GM19463 (cell line): ENCODE results near the gene VPS54.
"Not testable (repeated sequence)": the region's sequence is repeated elsewhere in the genome, so short reads cannot be mapped to it uniquely, and the experiment has no call there.

Experiments
- ATAC-seq: cut with Tn5 transposase; IDR thresholded peaks from one replicate; pipeline ENCODE4 v1.9.1; 2021; ENCODE audit warnings: mild to moderate bottlenecking, moderate library complexity; ENCODE audit not compliant: unreplicated experiment

VPS54 gene

DNA sequence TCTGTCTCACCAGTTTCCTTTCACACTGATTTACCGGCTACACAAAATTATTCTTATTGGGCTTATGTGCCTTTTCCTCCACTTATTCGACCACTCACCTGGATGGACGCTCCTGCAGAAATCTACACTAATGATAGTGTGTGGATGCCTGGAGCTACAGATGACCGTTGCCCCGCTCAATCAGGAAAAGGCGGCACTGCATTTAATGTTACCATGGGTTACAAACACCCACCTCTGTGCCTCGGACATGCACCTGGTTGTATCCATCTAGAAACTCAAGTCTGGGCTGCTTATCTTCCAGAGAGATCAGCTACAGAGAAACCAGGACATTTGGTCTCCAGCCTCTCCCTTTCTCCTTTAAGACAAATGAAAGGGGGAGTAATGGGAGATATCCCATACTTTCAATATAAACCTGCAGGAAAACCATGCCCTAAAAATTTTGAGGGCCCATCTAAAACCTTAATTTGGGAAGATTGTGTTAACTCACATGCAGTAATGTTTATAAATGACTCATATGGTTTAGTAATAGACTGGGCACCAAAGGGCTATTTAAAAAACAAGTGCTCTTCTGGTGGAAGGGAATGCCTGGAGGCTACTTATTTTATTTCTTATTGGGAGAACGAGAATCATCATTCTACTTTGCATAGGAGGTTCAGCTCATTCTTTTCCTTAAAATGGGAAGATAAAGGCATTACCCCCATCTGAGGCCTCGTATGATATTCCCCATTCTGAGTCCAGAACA is 24.7 kb downstream of the VPS54 start:
- ATAC-seq, result not testable (repeated sequence)

DNA sequence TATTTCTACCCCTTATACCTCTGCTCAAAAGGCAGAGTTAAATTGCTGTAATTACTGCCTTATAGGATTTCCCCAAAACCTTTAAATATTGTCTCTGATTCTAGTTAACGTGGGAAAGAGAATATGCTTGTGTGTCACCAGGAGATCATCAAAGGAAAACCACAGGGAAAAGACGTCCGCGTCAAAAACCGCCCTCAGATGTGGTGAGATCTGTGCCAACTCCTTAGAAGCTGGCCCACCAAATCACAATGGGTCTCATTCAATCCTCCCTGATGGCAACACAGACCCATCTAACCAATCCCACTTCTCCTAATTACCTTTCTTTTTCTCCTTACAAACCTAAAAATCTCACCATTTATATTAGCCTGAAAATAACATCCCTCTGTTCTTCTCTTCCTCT is 25.4 kb downstream of the VPS54 start:
- ATAC-seq, result no peak

DNA sequence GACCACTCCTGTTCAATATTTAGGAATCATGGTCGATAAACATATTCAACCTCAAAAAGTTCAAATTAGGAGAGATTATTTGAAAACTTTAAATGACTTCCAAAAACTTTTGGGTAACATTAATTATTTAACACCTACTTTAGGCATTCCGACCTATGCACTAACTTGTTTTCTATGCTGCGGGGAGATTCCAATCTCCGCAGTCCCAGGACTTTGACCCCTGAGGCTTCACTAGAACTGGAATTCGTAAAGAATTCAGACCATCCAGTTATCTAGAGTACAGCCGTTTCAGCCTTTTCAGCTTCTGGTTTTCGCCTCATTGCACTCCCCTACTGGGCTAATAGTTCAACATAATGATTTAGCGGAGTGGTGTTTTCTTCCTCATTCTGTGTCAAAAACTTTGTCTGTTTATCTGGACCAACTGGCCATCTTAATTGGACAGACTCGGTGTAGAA is 26.1 kb downstream of the VPS54 start:
- ATAC-seq, result not testable (repeated sequence)

DNA sequence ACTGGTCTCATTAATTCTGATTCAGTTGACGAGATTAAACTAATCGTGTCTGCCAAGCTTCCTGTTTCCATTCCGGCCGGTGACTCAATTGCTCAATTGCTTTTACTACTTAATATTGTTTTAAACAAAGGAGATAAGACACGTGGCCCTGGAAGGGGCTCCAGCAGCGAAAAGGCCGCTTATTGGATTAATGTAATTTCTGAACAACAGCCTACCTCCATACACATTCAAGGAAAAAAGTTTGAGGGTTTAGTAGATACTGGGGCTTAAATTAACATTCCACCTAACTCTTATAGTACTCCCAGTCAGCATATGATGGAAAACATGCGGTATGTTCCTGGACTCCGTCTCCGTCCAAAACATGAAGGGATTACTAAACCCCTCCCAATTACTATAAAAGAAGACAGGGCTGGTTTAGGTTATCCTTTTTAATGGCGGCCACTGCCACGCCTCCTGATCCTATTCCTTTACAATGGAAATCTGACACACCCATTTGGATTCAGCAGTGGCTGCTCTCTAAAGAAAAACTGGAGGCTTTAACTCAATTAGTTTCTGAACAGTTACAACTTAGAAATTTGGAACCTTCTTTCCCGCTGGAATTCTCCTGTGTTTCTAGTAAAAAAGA is 27.1 kb downstream of the VPS54 start:
- no peak for ATAC-seq

DNA sequence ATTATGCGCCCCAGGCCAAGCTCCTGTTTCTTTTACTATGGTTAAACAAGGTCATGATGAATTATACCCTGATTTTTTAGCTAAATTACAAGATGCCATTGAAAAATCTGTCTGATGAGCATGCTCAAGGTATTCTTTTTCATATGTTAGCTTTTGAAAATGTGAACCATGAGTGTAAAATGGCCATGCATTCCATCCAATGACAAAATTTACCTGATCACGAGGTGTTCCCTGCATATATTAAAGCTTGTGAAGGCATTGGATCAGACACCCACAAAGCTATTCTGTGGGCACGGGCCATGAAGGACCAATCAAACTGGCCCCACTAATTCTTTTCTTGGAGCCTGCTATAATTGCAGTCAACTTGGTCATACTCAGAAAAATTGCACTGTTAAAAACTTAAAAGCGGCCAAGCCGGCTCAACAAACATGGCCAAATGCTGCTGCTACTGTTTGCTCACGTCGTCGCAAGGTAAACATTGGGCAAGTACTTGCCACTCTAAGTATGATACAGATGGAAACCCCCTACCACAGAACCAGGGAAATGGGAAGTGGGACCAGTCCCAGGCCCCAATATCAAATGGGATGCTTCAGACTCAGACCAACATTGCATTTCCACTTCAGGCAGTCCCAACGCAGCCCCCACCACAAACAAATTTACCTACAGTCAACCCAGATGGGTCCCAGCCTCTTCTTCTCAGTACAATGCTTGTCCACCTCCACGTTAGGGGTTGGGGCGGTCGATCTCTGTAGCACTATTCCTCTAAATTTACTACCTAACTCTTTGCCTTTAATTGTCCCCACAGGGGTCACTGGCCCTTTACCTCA is 27.8 kb downstream of the VPS54 start:
- ATAC-seq, result not testable (repeated sequence)

DNA sequence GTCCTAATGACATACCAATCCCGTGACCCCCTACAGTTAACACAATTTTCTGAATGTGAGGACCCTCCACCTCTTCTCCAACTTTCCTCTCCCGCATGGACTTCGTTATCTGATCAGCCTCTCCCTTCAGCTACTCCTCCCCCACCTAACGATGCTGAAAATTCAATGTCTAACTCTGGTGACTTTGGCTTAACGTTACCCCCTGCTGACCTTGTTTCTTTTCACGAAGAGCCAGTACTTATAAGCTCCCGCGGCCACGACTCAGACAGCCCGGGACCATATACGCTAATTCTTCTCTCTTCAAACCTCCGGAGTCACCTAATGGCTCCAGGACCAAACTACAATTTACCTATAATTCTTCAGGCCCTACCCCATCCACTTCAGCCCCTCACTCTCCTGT is 29.2 kb downstream of the VPS54 start:
- no peak for ATAC-seq

DNA sequence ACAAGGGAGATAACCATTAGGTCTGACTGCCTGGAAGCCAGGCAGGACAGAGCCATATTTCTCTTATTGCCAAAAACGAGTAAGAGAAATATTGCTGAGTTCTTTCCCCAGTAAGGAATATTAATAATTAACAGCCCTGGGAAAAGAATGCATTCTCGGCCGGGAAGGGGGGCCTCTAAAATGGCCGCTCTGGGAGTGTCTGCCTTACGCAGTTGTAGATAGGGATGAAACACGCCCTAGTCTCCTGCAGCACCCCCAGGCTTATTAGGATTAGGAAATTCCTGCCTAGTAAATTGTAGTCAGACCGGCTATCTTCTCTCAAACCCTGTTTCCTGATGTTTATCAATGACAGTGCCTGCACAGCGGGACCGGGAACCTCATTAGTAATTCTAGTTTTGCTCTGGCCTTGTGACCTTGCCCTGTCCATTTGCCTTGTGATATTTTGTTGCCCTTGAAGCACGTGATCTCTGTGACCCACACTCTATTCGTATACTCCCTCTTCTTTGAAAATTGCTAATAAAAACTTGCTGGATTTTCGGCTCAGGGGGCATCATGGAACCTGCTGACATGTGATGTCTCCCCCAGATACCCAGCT is 30.3 kb downstream of the VPS54 start:
- ATAC-seq, result not testable (repeated sequence)

DNA sequence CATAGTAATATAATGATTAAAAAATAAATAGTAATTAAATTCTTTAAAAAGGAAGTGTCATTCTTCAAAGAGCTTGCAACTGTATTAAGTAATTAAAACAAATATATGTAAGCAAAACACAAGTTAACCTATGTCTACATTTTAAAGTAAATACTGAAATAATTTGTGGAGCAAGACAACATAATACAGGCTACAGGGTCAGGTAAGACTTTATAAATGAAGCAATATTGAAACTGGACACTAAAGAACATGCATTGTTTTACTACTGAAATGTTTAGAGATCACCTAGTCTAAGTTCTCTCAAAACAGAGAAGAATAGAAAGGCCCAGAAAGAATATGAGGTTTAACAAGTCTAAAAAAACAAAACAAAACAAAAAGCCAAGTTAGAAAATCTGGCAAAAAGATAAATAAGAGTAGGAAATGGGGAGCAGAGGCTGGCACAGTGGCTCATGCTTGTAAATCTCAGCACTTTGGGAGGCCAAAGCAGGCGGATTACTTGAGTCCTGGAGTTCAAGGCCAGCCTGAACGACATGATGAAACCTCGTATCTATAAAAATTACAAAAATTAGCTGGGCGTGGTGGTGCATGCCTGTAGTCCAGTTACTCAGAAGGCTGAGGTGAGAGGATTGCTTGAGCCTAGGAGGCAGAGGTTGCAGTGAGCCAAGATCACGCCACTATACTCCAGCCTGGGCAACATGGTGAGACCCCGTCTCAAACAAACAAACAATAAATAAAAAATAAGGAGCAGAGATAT is 34.4 kb downstream of the VPS54 start:
- ATAC-seq, result no peak

DNA sequence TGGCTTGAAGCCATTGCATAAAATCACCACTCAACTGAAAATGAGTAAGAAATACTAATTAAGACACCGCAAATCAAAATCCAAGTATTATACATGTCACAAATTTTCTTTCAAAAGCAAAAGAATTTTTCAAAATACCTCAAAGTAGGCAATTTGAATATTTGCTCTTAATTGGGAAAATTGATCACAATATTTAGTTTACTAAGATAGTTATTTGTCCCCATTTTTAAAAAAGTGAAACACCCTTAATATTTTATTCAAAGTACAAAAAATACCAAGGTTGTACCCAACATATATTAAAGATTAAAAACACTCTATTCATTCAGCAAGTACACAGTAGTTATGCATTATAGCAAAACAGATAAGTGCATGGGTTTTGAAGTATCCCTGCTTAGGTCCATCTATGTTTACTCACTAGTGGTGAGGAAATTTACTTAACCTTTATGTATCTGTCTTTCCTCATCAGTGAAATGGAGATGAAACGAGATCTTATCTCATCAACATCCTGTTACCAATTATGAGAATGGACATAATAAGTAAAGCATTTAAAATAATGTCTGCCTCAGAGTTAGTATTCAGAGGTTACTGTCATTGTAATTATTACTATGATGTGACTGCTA is 35.1 kb downstream of the VPS54 start:
- ATAC-seq, result no peak

DNA sequence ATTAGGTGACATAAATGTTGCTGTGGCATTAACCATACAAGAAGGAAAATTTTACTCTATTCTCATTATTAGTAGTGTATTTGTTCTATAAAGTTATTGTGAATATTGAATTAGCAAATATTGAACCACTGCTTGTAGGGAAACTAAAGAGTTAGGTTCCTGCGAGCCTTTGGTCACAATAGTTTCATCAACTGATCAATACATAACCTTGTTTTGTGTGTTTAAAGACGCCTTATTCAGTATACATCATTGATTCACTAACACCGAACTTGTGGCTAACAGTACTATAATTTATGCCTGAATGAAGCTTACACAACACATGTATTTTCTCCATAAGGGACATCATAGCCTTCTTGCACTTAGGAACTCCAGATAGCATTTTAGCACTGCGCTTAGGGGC is 36.9 kb downstream of the VPS54 start:
- ATAC-seq, result no peak

DNA sequence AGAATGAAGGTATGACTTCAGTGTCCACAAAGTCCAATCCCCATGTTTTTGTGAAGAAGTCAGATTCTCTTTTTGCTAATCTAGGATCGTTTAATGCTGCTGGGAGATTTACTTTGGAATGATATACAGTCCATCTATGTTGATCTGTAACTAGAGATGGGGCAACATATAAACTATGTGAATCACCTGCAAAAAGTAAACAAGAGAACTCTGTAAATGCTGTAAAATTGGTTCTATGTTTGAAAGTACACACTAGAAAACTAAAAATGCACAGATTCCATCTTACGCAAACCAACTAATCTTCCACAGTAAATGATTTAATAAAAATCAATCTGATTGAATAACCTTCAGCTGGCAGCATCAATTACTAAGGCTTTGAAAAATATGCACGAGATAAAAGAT is 37.5 kb downstream of the VPS54 start:
- ATAC-seq, result no peak

DNA sequence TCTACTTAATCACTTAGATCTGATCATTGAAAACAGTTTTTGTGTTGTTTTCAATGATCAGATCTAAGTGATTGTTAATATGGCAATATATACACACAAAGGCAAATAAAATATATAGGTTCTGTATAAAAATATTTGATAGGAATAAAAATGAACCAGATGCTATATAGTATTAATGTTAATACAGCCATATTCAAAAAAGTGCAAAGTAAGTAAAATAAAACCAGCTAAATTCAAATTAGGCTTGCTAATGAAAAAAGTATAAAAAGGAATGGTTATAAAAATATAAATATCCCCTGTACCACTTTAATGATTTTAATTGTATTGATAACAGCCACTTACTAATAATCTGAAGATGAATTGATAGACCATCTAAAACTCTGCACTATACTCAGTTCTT is 38.4 kb downstream of the VPS54 start:
- no peak for ATAC-seq

DNA sequence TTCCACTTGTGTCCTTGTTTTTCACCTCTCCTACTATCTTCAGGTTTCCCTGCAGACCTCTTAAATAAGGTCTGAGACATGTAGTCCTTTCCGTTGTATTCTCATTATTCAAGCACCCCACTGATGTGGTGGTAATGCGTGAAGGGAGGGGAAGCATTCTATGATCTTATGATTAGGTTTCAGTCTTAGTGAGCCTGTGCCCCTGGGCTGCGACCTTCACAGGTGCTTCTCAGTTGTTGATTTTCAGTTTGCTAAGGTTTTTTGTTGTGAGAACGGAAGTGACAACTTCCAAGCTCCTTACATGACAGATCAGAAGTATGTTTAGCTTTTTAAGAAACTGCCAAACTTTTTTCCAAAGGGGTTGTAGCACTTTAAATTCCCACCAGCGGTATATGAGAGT is 41.3 kb downstream of the VPS54 start:
- no peak for ATAC-seq

DNA sequence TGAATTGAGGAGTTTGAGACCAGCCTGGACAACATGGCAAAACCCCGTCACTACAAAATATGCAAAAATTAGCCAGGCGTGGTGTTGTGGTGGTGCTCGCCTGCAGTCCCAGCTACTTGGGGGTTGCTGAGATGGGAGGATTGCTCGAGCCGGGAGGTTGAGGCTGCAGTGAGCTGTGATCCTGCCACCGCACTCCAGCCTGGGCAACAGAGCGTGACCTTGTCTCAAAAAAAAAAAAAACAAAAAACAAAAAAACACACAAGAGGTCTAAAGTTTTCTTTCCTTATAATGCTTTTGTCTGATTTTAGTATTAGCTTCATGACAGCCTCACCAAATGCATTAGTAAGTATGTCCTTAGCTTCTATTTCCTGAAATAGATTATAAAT is 43.1 kb downstream of the VPS54 start:
- no peak for ATAC-seq

DNA sequence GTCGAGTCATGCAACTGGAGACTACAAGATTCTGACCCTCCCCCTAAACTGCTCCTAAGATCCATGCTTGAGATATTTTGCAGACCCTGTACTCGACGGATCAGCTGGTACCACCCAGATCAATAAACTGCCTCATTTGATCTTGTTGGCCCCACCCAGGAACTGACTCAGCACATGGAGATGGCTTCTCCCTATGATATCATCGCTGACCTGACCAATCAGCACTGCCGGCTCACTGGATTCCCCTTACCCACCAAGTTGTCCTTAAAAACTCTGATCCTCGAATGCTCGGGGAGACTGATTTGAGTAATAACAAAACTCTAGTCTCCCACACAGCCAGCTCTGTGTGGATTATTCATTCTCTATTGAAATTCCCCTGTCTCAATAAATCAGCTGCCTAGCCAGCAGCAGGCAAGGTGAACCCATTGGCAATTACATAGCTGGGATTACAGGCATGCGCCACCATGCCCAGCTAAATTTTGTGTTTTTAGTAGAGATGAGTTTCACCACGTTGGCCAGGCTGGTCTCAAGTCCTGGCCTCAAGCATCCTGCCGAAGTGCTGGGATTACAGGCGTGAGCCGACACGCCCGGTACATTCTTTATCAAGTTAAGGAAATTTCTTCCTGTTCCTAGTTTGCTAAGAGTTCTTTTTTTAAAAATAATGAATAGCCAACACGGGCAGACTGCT is 43.6 kb downstream of the VPS54 start:
- ATAC-seq, result no peak

DNA sequence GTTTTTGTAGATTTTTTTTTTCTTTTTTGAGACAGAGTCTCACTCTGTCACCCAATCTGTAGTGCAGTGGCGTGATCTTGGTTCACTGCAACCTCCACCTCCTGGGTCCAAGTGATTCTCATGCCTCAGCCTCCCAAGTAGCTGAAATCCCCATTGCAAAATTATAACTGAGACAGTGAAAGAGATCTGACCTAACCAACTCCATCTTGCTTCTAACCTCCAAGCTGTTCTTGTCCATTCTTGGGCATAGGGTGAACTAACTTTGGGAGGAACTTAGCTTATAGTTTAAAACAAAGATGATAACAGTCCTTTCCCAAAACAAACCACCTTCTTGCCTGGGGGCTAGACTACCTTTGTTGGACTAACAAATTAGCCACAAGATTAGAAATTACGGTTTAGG is 44.2 kb downstream of the VPS54 start:
- ATAC-seq, result not testable (repeated sequence)

DNA sequence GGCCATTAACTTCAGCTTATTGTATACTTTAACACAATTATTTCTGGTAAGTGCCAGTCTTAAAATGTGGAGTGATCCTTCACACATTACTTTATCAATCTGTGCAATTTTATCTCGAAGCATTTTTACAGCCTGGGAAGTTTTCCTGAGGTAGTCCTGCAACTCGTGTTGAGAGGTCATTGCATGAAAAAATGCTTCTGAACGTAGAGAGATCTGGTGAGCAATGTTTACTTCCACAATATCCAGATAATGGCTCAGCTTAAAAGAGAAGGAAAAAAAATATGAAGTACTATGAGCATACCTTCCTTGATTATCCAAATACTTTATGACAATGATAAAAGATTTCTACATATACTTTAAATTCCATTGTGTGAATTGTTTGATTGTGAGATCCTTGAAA is 57.0 kb downstream of the VPS54 start:
- no peak for ATAC-seq

DNA sequence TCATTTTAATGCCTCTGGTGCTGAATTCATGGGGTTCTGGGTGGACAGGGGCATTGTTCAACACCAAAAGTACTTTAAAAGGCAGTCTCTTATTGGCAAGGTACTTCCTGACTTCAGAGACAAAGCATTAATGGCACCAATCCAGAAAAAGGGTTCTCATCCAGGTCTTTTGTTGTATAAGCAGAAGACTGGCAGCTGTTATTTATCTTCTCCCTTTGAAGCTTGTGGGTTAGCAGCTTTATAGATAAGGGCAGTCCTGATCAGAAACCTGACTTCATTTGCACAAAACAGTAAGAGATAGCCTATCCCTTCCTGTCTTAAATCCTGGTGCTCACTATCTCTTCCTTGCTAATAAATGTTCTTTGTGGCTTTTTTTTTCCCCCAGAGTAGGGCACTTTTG is 68.8 kb downstream of the VPS54 start:
- no peak for ATAC-seq

DNA sequence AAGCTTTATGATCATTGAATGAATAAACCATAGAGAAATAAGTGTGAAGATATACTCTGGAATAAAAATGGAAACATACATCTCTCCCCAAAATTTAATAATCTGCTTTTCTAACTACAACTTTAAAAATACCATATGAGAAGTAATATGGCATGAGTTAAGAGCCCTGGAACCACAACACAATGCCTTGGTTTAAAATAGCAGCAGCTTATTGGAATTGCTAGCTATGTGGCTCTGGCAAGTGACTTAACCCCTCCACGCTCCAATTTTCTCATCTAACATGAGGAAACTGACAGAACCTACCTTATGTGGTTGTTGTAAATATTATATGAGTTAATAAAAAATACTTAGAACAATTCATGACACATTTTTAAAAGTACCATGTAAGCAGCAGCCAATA is 76.4 kb downstream of the VPS54 start:
- no peak for ATAC-seq

DNA sequence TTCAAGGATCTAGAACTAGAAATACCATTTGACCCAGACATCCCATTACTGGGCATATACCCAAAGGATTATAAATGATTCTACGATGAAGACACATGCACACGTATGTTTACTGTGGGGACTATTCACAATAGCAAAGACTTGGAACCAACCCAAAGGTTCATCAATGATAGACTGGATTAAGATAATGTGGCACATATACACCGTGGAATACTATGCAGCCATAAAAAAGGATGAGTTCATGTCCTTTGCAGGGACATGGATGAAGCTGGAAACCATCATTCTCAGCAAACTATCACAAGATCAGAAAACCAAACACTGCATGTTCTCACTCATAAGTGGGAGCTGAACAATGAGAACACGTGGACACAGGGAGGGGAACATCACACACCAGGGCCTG is 87.1 kb downstream of the VPS54 start:
- not testable (repeated sequence) for ATAC-seq
